HL-60/S4 (cell line): Measurements from ENCODE around the gene ABCA12.
"Not testable (repeated sequence)": the region's sequence is repeated elsewhere in the genome, so short reads cannot be mapped to it uniquely, and the experiment has no call there.

ENCODE experiments used
- in situ Hi-C: fragments of 300-500 bp; cut with MboI; formaldehyde crosslinking; loops from 2 replicates; pipeline ENCODE4 v1.14.3; 2022; ENCODE audit warnings: low sequenced_read_pairs

Gene ABCA12, protein sequence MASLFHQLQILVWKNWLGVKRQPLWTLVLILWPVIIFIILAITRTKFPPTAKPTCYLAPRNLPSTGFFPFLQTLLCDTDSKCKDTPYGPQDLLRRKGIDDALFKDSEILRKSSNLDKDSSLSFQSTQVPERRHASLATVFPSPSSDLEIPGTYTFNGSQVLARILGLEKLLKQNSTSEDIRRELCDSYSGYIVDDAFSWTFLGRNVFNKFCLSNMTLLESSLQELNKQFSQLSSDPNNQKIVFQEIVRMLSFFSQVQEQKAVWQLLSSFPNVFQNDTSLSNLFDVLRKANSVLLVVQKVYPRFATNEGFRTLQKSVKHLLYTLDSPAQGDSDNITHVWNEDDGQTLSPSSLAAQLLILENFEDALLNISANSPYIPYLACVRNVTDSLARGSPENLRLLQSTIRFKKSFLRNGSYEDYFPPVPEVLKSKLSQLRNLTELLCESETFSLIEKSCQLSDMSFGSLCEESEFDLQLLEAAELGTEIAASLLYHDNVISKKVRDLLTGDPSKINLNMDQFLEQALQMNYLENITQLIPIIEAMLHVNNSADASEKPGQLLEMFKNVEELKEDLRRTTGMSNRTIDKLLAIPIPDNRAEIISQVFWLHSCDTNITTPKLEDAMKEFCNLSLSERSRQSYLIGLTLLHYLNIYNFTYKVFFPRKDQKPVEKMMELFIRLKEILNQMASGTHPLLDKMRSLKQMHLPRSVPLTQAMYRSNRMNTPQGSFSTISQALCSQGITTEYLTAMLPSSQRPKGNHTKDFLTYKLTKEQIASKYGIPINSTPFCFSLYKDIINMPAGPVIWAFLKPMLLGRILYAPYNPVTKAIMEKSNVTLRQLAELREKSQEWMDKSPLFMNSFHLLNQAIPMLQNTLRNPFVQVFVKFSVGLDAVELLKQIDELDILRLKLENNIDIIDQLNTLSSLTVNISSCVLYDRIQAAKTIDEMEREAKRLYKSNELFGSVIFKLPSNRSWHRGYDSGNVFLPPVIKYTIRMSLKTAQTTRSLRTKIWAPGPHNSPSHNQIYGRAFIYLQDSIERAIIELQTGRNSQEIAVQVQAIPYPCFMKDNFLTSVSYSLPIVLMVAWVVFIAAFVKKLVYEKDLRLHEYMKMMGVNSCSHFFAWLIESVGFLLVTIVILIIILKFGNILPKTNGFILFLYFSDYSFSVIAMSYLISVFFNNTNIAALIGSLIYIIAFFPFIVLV (N-terminal part only)

DNA sequence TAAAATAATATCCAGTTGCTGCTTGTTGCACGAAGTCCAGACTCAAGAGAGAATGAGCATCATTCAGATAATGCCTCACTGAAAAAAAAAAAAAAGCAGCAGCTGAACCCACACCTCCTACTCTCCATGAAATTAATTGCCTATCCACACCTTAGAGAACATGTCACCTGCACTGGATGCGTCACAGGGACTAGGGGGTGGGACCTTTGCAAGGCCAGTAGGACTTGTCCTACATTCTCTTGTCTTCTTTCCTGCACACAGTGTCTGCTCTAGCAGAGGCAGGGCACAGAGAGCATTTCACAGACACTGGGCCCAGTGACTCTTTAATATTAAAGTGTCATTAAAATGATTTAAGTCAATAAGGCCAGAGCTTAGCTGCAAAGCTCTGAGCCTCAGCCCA, at the start of gene ABCA12:
TSS of gene ABCA12 (minus strand) at position 148 of the 400 bp plus-strand sequence. CDS start 418 bp downstream, outside the sequence.
- in situ Hi-C loops, result no loop called here

DNA sequence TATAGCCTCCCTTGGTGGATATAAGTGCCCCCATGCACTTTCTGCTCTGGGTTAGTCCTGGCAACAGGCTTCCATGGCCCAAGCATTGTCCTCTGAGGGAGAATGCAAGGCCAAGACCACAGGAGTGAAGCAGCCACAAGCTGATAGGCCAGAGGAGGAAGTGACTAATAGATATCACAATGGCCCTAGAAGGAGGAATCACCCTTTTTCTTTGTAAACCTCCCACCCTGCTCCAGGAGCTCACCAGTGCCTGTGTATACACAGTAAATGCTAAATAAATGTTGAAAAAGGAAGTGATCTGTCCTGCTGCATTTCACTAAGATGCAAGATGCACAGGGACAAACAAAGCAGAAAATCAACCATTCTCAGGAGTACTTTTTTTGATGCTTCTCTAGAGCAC, 49.7 kb upstream of the ABCA12 start:
- in situ Hi-C loops, result no loop called here

DNA sequence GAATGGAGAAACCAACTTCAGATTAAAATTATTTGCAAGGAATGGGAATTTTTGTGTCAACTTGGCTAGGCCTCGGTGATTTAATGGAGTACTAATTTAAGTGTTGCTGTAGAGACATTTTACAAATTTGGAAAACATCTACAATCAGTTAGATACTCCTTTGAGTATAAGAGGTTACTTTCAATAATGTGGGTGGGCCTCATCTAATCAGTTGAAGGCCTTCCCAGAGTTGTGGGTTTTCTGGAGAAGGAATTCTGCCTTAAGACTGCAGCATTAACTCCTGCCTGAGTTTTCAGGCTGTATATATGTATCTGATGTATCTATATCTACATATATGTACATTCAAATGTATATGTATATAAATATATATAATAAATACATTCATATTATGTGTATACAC, 47.6 kb upstream of the ABCA12 start:
- in situ Hi-C loops, result no loop called here

DNA sequence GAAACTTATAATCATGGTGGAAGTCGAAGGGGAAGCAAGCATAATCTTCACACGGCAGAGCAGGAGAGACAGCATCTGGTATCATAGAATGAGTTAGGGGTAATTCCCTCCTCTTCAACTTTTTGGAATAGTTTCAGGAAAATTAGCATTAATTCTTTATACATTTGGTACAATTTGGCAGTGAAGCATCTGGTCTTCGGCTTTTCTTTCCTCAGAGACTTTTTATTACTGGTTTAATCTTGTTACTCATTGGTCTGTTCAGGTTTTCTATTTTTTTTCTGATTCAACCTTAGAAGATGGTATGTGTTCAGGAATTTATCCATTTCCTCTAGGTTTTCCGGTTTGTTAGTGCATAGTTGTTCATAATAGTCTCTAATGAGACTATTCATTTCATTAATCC, 39.7 kb upstream of the ABCA12 start:
- in situ Hi-C loops, result no loop called here

DNA sequence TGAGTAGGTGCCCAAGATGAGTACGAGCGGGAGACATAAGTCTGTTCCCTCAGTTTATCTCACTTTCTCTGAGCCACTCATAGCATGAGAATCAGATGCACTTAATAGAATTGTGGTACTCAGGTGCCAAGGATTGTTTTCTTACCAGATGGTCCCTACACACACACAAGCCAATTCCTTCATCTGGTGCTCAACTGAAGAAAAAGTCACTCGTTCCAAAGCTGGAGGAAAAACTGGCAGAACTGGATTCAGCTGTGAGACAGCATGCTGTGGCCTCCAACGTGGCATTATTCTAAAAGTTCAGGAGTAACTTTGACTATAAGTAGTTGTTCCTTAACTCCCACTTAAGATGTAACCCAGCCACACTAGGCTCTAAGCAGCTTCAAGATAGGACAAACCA, 33.4 kb upstream of the ABCA12 start:
- in situ Hi-C loops, result no loop called here

DNA sequence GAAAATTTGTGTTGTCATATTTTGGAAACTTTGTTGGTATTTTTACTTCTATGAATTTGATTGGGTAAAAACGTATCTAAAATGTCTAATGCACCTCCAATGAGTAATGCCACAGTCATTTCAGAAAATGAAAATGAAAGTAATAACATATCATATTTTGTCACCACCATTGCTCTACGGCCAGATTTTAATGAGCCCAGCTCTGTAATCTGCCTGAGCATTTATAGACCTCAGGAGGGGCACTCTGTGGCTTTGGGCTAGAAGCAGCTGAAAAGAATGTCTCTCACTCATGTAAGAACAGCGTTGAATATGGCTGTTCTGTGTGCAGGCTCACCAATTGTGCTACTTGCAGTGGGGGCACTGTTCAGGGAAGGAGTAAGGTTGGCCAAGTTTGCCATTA, 32.7 kb upstream of the ABCA12 start:
- in situ Hi-C loops, result no loop called here

DNA sequence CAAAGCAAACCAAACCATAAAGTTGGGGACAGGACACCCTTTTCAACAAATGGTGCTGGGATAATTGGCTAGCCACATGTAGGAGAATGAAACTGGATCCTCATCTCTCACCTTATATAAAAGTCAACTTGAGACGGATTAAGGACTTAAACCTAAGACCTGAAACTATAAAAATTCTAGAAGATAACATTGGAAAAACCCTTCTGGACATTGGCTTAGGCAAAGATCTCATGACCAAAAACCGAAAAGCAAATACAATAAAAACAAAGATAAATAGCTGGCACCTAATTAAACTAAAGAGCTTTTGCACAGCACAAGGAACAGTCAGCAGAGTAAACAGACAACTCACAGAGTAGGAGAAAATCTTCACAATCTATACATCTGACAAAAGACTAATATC, 28.1 kb upstream of the ABCA12 start:
- in situ Hi-C loops, result not testable (repeated sequence)

DNA sequence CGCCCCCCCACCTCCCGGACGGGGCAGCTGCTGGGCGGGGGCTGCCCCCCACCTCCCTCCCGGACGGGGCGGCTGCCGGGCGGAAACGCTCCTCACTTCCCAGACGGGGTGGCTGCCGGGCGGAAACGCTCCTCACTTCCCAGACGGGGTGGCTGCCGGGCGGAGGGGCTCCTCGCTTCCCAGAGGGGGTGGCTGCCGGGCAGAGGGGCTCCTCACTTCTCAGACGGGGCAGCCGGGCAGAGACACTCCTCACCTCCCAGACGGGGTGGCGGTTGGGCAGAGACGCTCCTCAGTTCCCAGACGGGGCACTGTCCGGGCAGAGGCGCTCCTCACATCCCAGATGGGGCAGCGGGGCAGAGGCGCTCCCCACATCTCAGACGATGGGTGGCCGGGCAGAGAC, 24.9 kb upstream of the ABCA12 start:
- in situ Hi-C loops, result not testable (repeated sequence)

DNA sequence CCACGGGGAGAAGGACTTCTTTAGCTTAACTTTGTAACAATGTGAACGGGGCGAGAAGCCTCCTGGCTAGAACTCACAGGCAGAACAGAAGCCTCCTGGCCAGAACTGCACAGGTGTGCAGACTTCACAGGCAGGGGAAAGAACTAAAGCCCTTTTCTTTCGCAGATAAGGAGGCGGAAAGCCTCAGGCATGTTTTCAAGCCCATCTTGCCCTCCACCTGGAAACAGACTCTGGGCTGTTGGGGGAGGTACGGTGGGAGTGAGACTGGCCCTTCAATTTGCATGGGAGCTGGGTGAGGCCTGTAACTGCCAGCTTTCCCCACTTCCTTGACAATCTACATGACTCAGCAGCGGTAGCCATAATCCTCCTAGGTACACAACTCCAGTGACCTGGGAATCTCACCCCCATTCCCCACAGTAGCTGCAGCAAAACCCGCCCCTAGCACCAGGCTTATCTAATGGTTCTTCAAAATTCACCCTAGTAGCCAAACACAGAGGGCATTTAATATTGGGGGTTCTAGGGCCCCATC, 22.9 kb upstream of the ABCA12 start:
- in situ Hi-C loops, result no loop called here

DNA sequence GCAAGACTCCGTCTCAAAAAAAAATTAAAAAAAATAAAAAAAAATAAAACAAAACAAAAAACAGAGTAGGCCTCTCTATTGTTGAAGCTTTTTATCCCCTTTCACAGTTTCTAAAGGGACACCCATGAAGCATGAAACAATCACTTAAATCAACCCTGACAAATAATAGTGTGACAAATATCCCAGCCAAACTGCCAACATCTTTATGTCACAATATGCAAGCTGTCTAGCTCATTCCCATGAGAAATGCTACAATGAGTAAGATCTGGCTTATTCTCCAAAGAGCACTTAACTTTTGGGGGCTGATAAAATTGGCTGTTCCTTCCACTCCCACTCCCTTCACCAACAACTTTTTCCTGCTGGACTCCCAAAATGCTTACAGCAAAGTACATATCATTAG, 21.7 kb upstream of the ABCA12 start:
- in situ Hi-C loops, result no loop called here

DNA sequence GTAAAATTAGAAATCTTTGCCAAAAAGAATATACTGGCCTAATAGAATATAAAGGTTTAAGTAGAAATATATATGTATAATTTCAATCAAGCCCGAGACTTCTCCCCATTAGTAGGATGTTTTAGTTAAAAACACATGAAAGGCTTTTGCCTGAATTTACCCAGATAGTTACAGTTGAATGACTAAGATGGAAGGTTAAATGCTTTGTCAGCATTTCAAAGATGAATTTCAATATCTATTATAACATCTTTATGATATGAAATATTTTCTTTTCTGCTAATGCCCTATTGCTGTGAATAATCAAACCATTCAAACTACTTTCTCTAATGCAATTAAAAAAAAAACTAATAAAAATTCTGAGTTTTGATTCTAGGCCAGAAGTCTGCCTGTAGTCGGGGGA, 18.0 kb upstream of the ABCA12 start:
- in situ Hi-C loops, result no loop called here

DNA sequence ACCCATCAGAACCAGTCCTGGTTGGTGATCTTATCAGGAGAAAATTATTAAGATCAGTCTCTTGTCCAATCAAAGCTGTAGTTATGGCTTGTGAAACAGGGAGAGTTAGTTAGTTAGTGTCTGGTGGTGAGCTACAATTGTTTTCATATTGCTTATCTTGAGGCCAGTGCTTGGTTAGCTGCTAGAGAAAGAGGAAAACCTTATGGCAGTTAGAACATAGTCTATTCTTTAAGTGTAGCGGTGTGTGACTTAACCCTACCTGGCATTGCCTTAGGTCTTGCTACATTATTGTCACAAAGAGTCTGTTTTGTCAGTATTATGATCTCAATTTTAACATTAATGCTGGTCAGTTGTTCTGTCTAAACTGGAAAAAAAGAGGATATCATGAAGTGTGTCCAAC, 11.5 kb upstream of the ABCA12 start:
- in situ Hi-C loops, result no loop called here

DNA sequence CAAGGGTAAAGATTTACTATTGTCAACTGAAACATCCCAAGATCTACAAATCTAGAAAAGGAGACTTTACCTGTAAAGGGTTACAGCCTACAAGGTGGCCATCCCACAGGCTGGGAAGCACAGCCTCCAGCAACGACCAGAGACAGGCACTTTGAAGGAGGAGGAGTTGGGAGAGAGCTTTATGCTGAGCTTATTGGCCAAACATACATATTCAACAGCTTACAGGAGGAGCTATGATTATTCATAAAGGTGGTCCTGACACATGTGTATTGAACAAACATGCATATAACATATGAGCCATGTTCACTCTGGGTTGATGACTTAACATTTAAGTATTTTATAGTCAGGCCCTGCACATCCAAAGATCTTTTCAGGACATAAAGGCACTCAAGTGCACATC, 11.1 kb upstream of the ABCA12 start:
- in situ Hi-C loops, result no loop called here

DNA sequence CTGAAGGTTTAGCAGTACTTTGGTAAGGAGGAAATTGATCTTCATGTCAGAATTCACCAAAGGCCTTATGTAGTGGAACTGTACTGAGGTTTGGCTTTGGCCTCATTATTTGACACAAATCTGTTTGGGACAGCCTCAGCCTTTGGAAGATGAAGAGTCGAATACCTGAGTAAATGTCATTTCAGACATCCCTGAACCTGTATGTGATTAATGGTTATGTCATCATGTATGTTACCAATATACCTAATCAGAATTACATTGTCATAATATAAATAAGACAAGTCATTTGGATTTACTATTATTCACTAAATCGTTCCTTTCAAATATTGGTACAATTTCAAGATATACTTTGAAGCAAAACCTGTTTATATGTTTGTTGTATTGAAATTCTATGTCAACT, 10.6 kb upstream of the ABCA12 start:
- in situ Hi-C loops, result no loop called here

DNA sequence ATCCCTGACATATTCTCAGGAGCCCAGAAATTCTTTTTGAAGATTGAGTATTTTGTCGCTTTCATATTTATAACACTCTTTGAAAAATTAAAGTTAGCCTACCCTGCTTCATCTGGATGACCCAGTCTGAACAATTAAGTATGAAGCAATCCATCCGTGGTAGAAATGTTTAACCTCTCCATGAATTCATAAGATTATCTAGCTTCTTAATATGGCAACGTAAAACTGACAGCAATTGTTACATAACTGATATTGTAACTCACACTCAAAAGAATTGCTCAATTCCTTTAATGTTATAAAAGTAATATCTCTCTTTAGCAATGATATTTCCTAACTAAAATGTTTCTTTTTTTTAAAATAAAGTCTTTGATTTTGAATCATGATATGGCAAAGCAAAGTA, 7.2 kb upstream of the ABCA12 start:
- in situ Hi-C loops, result no loop called here

DNA sequence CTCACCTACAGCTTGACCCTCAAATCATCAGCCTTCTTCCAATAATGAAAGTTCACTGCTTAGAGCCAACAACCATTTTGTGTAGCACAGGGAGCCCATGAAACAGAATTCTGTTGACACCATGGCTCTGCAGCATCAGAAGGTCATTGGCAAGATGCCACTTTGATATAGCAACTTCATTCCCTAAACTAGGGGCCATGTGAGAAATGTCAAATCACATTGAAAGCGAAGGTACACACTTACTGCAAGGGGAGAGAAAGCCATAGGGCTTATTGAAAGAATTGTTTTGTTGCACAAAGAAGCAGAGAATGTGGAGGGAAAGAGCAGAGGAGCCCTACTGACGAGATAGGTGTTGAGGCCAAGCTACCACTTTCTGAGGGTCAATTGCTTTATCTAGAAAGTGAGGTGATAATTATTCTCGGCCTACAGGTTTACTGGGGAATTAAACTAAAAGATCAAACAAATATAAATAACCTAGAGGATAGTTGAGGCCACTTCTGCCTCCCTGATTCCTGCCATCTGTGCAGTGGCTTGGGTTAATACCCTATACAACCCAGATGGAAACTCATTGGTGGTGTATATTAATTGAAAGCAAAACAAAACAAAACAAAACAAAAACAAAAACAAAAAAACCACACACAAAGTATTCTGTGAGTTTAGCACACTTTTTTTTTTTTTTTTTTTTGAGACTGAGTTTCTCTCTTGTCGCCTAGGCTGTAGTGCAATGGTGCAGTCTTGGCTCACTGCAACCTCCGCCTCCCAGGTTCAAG, 5.9 kb upstream of the ABCA12 start:
- in situ Hi-C loops, result no loop called here

DNA sequence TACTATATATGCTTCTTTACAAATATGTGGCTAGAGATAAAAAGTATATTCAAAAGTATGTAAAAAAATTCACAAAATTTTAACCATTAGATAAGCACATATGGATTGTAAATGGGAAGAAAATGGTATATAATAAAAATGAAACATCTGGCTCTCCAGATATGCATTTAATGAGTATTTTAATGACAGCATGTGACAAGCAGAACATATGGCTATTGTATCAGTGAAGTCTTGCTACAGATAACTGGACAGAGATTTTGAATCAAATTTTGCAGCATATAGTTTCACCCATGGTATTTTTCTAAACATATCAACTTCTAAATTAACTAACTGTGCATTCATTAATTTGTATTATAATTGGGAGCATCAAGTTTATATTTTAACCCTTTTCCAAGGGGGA, 5.0 kb upstream of the ABCA12 start:
- in situ Hi-C loops, result no loop called here

DNA sequence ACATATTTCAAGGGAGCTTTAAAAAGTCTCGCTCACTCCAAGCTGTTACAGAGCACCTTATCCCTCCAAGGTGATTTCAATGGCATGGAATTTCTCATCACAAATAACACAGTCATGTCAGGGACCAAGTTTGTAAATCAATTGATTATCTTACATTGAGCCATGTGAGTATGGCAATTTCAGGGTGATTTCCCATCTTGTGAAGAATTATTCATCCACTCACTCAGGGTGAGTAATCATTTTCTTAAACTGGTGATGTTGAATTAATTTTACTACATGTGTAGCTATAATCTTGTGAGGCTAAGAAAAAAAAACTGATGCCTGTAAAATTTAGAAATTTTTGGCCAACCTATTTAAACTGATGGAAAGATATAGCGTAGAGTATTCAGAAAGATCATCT, 3.3 kb upstream of the ABCA12 start:
- in situ Hi-C loops, result no loop called here

DNA sequence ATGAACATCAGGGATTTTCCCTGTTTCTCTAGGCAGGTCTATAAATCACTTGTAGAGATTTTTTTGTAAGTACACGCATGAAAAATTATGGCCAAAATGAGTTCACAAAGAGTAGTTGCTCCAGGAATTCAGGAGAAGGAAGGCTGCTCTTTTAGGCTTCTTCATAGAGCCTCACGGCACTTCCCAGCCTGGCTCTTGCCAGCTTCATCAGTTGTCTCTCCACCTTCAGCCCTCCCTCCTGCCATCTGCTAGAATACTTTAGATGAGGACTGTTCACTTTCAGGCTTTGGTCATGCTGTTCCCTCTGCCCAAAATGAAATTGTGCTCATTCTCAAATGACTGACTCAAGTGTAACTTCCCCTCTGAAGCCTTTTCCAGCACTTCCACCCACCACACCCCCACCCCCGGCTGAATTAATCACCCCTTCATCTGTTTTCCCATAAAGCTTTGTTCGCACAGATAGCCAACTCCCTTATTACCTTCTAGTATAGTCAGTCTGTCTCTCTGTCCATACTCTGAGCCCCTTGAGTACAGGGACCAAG, 1.8 kb upstream of the ABCA12 start:
- in situ Hi-C loops, result no loop called here

DNA sequence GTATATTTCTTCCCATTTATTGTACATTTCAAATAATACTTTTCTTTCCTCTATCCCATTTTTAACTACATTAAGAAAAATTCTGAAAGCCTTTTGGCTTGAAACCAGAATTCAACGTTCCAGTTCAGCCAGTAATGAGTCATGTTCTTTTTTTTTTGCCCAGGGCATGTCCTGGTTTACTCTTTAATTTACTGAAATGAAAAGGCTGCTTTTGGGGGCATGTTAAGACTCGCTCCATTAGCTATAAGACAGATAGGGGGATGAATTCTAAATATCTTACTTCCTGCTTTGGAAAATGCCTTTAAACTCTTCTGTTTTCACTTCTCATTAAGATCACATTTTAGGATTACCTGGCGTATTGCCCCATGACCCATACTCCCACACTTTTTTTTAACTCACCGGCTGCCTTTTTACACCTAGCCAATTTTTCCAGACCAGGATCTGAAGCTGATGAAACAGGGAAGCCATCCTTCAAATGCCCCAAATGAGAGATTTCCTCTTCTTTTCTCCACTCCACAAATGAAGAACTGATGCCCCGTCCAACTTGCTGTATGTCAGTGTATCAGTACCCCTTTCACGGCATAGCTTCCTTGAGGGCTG, 585 bp downstream of the ABCA12 start:
- in situ Hi-C loops, result no loop called here
